ENCODE measurements around the gene ELL2. TPM values are rescaled to one million over a fixed set of nuclear protein-coding genes. Genes with fewer than 3 reads are reported as not detected.

Gene ELL2
- polyA plus RNA-seq, 1 donor (not counting 4 experiments of a cell fraction or from before 2014, with no cell fraction given), result 100 TPM

GRCh38 chr5:95976606-95977005, 15.0 kb upstream of the ELL2 start:
- no peaks in the 10 kb centered on the region for H3K4me1 ChIP-seq (ENCODE audit: control insufficient read depth, extremely low read depth, insufficient read depth, low read length)
- H2AFZ ChIP-seq (ENCODE audit: control insufficient read depth, low read length), result no peak overlapping the region
- no peak overlapping the region for H3K4me3 ChIP-seq (ENCODE audit: control insufficient read depth in 2 of 3, extremely low read depth in 1 of 3, insufficient read depth in 2 of 3, low read depth in 1 of 3, low read length in 3 of 3)
- FAIRE-seq, result no peak
- no peaks in the 10 kb centered on the region for H3K27me3 ChIP-seq (ENCODE audit: control insufficient read depth, extremely low read depth, insufficient read depth, low read length)
- no peak for DNase-seq (ENCODE audit: low read depth, low spot score)
- H3K9ac ChIP-seq (ENCODE audit: control insufficient read depth, extremely low read depth, insufficient read depth, low read length), result no peak overlapping the region
- no peak for TF ChIP-seq EZH2 (IDR thresholded peaks at IDR 0.05; ENCODE audit: low read length)
- TF ChIP-seq, protein P1, sequence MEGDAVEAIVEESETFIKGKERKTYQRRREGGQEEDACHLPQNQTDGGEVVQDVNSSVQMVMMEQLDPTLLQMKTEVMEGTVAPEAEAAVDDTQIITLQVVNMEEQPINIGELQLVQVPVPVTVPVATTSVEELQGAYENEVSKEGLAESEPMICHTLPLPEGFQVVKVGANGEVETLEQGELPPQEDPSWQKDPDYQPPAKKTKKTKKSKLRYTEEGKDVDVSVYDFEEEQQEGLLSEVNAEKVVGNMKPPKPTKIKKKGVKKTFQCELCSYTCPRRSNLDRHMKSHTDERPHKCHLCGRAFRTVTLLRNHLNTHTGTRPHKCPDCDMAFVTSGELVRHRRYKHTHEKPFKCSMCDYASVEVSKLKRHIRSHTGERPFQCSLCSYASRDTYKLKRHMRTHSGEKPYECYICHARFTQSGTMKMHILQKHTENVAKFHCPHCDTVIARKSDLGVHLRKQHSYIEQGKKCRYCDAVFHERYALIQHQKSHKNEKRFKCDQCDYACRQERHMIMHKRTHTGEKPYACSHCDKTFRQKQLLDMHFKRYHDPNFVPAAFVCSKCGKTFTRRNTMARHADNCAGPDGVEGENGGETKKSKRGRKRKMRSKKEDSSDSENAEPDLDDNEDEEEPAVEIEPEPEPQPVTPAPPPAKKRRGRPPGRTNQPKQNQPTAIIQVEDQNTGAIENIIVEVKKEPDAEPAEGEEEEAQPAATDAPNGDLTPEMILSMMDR (optimal IDR thresholded peaks at IDR 0.05 in 1 of 3, IDR thresholded peaks at IDR 0.05 in 1 of 3, conservative IDR thresholded peaks at IDR 0.05 in 1 of 3; ENCODE audit: extremely low read depth in 1 of 3, insufficient read depth in 2 of 3, low read length in 3 of 3), result no peak
- no peaks in the 10 kb centered on the region for H3K36me3 ChIP-seq (ENCODE audit: control insufficient read depth in 2 of 2, extremely low read depth in 1 of 2, insufficient read depth in 2 of 2, low read length in 2 of 2)
- no peaks in the 10 kb centered on the region for H3K79me2 ChIP-seq (ENCODE audit: control insufficient read depth, insufficient read depth, low read length)
- no peak overlapping the region for H3K27ac ChIP-seq (ENCODE audit: control insufficient read depth, insufficient read depth, low read length)
- no peaks in the 10 kb centered on the region for H3K9me3 ChIP-seq (ENCODE audit: control insufficient read depth, low read depth, low read length)
- no peaks in the 10 kb centered on the region for H4K20me1 ChIP-seq (ENCODE audit: control insufficient read depth, extremely low read depth, insufficient read depth, low read length)
- dilution Hi-C loops (cut with MboI; ENCODE audit: extremely low pct_ligation_motif_present, low sequenced_read_pairs), result no loop called here
- no peaks in the 10 kb centered on the region for H3K9me1 ChIP-seq (ENCODE audit: control insufficient read depth, extremely low read depth, insufficient read depth, low read length)
- H3K4me2 ChIP-seq (ENCODE audit: control insufficient read depth, extremely low read depth, insufficient read depth, low read depth, low read length), result no peak overlapping the region

DNA sequence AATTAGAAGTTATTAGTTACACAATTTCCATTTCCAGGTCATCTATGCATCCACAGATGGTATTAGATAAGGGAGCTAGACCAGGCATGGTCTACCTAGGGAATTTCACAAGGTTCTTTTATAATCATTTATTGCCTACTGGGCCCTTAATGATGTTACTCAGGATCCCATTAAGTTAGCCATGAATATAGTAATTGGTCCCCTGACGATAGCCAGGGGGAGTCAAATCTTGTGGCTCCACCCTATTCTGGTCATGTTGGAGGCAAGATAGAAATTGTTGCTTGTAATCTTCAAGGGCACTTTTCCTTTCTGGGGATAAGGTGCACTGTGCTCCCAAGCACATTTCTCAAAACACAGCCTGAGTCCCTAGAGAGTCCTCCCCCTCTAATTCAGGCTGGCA, 14.1 kb upstream of the ELL2 start:
- H3K79me2 ChIP-seq (ENCODE audit: control insufficient read depth, insufficient read depth, low read length), result no peaks in the 10 kb centered on the region
- no peaks in the 10 kb centered on the region for H4K20me1 ChIP-seq (ENCODE audit: control insufficient read depth, extremely low read depth, insufficient read depth, low read length)
- H3K4me1 ChIP-seq (ENCODE audit: control insufficient read depth, extremely low read depth, insufficient read depth, low read length), result no peaks in the 10 kb centered on the region
- FAIRE-seq (no peak), DNase-seq (ENCODE audit: low read depth, low spot score) (no peak)
- H3K27ac ChIP-seq (ENCODE audit: control insufficient read depth, insufficient read depth, low read length), result no peak overlapping the region
- H3K27me3 ChIP-seq (ENCODE audit: control insufficient read depth, extremely low read depth, insufficient read depth, low read length), result no peaks in the 10 kb centered on the region
- H3K4me3 ChIP-seq (ENCODE audit: control insufficient read depth in 2 of 3, extremely low read depth in 1 of 3, insufficient read depth in 2 of 3, low read depth in 1 of 3, low read length in 3 of 3), result no peak overlapping the region
- no peaks in the 10 kb centered on the region for H3K9me3 ChIP-seq (ENCODE audit: control insufficient read depth, low read depth, low read length)
- no peak overlapping the region for H3K4me2 ChIP-seq (ENCODE audit: control insufficient read depth, extremely low read depth, insufficient read depth, low read depth, low read length)
- dilution Hi-C loops (cut with MboI; ENCODE audit: extremely low pct_ligation_motif_present, low sequenced_read_pairs), result no loop called here
- no peaks in the 10 kb centered on the region for H3K36me3 ChIP-seq (ENCODE audit: control insufficient read depth in 2 of 2, extremely low read depth in 1 of 2, insufficient read depth in 2 of 2, low read length in 2 of 2)
- no peak overlapping the region for H2AFZ ChIP-seq (ENCODE audit: control insufficient read depth, low read length)
- H3K9ac ChIP-seq (ENCODE audit: control insufficient read depth, extremely low read depth, insufficient read depth, low read length), result no peak overlapping the region
- no peaks in the 10 kb centered on the region for H3K9me1 ChIP-seq (ENCODE audit: control insufficient read depth, extremely low read depth, insufficient read depth, low read length)
- no peak for TF ChIP-seq EZH2 (IDR thresholded peaks at IDR 0.05; ENCODE audit: low read length)
- TF ChIP-seq, protein P1 (optimal IDR thresholded peaks at IDR 0.05 in 1 of 3, IDR thresholded peaks at IDR 0.05 in 1 of 3, conservative IDR thresholded peaks at IDR 0.05 in 1 of 3; ENCODE audit: extremely low read depth in 1 of 3, insufficient read depth in 2 of 3, low read length in 3 of 3), result no peak
